Renal cortex interstitium (tissue), 11 donors: Measurements from ENCODE around the gene C6orf120. TPM values are rescaled to one million over a fixed set of nuclear protein-coding genes. Genes with fewer than 3 reads are reported as not detected.
A peak's percentile ranks its signal among the peaks of the same experiment; 100 is the strongest.

Experiments
- DNase-seq, 11 donors: peaks; one replicate each; pipeline ENCODE4 v3.0.0-alpha.2; 2013; ENCODE audit warnings: low read depth in 9 of 11, low spot score in 4 of 11; ENCODE audit errors: extremely low read depth in 1 of 11
- polyA plus RNA-seq, 3 donors: library from polyadenylated mRNA; unstranded; fragments of 120-200 nt; gene quantifications; one replicate each; pipeline ENCODE4 v1.2.1, GENCODE V29; 2013; ENCODE audit not compliant: insufficient read length in 3 of 3

The C6orf120 gene
- polyA plus RNA-seq, 3 donors: 38.4 to 43.6 (median 41.8) TPM

- DNase-seq: peak; percentile 88 to 94 (median 92)
Measured at GRCh38 chr6:169751242-169752073, 49.5 kb downstream of the C6orf120 start, which contains the start of the genes DYNLT2 and ERMARD. DYNLT2 (minus strand) TSS chr6:169751572; CDS start chr6:169751458, 114 bp downstream. ERMARD (plus strand) TSS chr6:169751622; CDS start chr6:169751658, 36 bp downstream.

- DNase-seq: peak in 1 of 11 donors; percentile 9
Measured at GRCh38 chr6:169752074-169752623, 50.2 kb downstream of the C6orf120 start.

Other genes starting within 250 kb of the C6orf120 start
- 100 to 1,000 TPM in 1 of 3 donors, 10 to 100 TPM in 2; 44.0 to 105 (median 56.7) TPM for gene WDR27, start 97 bp upstream of the C6orf120 start, polyA plus RNA-seq
- gene PHF10, start 22.4 kb downstream of the C6orf120 start, polyA plus RNA-seq: 100 to 1,000 TPM; 107 to 125 (median 111) TPM
- gene DYNLT2, start 49.4 kb downstream of the C6orf120 start, polyA plus RNA-seq: 1 to 10 TPM; 6.1 to 9.6 (median 7.6) TPM
- 10 to 100 TPM; 36.0 to 57.2 (median 40.5) TPM for gene ERMARD, start 49.5 kb downstream of the C6orf120 start, polyA plus RNA-seq